Upper lobe of right lung (tissue), 1 donor: ENCODE results near the gene C14orf93. TPM values are rescaled to one million over a fixed set of nuclear protein-coding genes. Genes with fewer than 3 reads are reported as not detected.

ENCODE experiments used
- ATAC-seq: fragments of 200-7000 bp; cut with Tn5 transposase; one replicate; pipeline ENCODE4 v1.9.1; 2020; ENCODE audit warnings: mild to moderate bottlenecking, moderate library complexity
- DNase-seq: peaks from one replicate; pipeline ENCODE4 v3.0.0-alpha.2; 2020
- H3K27ac ChIP-seq: fragments of 200-600 bp; one replicate; pipeline ENCODE4 v1.8.0; 2022
- H3K27me3 ChIP-seq: fragments of 200-600 bp; one replicate; pipeline ENCODE4 v1.8.0; 2022; ENCODE audit warnings: mild to moderate bottlenecking
- H3K36me3 ChIP-seq: fragments of 200-600 bp; one replicate; pipeline ENCODE4 v1.8.0; 2022
- H3K4me1 ChIP-seq: fragments of 200-600 bp; one replicate; pipeline ENCODE4 v1.8.0; 2022
- H3K4me3 ChIP-seq: fragments of 200-600 bp; one replicate; pipeline ENCODE4 v1.8.0; 2022; ENCODE audit warnings: mild to moderate bottlenecking
- H3K9me3 ChIP-seq: fragments of 200-600 bp; one replicate; pipeline ENCODE4 v1.8.0; 2022
- intact Hi-C: fragments of 100-400 bp; cut with DNase I; formaldehyde crosslinking; loops from one replicate; pipeline ENCODE4 v1.11.0; 2022
- total RNA-seq: library from RNA; stranded (reverse); fragmentation: NEBNext Ultra II Directional; extraction: Animal tissue kit (Norgen Biotek cat#: 25700); gene quantifications from one replicate; pipeline ENCODE4 v1.2.1, GENCODE V29; 2021
- TF ChIP-seq, protein P1 (sequence below): fragments of 200-600 bp; IDR thresholded peaks from one replicate; pipeline ENCODE4 v1.8.0; 2022; ENCODE audit warnings: antibody characterized with exemption
- donor health status: DM: no; HTN: yes; CAD: no; lungs with severe emphysema.

Gene C14orf93
- total RNA-seq, 1 donor from 2014 or later: 8.4 TPM

- H3K9me3 ChIP-seq: no peaks in the 10 kb centered on the region
- no peak for ATAC-seq
- peaks cover 40% of the 10 kb centered on the region for H3K4me1 ChIP-seq
- H3K27ac ChIP-seq: peak overlapping the region; percentile 78
- DNase-seq: peak; percentile 73
- TF ChIP-seq, protein P1, sequence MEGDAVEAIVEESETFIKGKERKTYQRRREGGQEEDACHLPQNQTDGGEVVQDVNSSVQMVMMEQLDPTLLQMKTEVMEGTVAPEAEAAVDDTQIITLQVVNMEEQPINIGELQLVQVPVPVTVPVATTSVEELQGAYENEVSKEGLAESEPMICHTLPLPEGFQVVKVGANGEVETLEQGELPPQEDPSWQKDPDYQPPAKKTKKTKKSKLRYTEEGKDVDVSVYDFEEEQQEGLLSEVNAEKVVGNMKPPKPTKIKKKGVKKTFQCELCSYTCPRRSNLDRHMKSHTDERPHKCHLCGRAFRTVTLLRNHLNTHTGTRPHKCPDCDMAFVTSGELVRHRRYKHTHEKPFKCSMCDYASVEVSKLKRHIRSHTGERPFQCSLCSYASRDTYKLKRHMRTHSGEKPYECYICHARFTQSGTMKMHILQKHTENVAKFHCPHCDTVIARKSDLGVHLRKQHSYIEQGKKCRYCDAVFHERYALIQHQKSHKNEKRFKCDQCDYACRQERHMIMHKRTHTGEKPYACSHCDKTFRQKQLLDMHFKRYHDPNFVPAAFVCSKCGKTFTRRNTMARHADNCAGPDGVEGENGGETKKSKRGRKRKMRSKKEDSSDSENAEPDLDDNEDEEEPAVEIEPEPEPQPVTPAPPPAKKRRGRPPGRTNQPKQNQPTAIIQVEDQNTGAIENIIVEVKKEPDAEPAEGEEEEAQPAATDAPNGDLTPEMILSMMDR: no peak
- peak overlapping the region; percentile 83 for H3K4me3 ChIP-seq
- H3K36me3 ChIP-seq: no peaks in the 10 kb centered on the region
- H3K27me3 ChIP-seq: peaks cover 9% of the 10 kb centered on the region
- intact Hi-C loops: no loop called here
Observed at GRCh38 chr14:22981090-22981875, 28.7 kb downstream of the C14orf93 start.

DNA sequence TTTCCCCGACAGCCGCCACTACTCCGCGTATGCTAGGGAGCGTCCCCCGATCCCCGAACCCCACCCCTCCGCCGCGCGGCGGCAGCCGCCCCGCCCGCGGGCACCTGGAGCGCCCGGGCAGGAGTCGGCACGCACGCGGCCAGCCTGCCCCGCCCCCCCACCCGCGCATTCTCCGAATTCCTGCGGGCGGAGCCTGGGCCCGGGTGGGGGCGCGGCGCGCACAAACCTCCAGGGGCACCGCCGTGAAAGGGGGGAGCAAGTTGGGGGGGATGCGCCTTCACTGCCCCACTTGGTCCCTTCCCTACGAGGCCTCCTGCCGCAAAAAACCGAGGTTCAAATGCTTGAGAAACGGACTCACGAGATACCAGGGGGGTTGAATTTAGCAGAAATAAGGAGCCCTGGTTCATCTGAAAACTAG is 29.3 kb downstream of the C14orf93 start:
- Histone ChIP-seq H3K4me1 (peaks cover 41% of the 10 kb centered on the region), H3K4me3 (peak overlapping the region; percentile 83), H3K9me3 (no peaks in the 10 kb centered on the region), H3K27ac (peak overlapping the region; percentile 78), H3K36me3 (no peaks in the 10 kb centered on the region), H3K27me3 (peaks cover 9% of the 10 kb centered on the region)
- intact Hi-C loops: no loop called here
- TF ChIP-seq, protein P1: no peak
- peak; percentile 82 for DNase-seq
- peak; percentile 52 for ATAC-seq

DNA sequence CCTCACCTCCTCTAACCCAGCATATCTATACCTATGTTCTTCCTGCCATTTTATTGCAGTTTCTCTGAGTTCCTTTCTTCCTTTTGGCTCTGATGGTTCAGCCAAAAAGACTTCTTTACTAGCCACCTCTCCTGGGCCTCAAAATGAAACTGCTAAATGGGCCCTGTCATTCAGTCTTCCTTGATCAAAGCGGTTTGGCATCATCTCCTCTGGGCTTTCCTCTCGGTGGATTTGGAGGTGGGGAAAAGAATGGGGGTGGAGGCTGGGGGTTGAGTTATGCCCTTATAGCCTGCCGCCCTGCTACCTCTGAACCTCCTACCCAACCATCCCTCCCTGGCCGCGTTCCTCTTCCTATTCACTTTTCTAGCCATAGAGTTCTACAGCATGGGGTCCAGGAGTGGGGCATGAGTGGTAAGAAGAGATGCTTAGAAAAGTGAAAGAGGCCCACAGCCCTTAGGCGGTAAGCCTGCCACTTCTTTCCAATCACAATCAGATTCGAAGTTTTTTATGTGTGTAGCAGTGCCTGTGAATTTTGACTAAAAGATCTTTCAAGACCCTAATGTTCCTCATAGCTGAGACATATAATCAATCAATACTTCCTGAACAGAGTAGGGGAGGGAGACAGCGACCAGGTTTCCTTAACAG is 30.1 kb downstream of the C14orf93 start:
- no peak for DNase-seq
- peak overlapping the region; percentile 83 for H3K4me3 ChIP-seq
- no peaks in the 10 kb centered on the region for H3K36me3 ChIP-seq
- no peak for ATAC-seq
- TF ChIP-seq, protein P1: no peak
- no peaks in the 10 kb centered on the region for H3K9me3 ChIP-seq
- H3K27me3 ChIP-seq: peaks cover 9% of the 10 kb centered on the region
- H3K27ac ChIP-seq: peak overlapping the region; percentile 78
- intact Hi-C loops: no loop called here
- H3K4me1 ChIP-seq: peaks cover 42% of the 10 kb centered on the region

- TF ChIP-seq, protein P1: no peak
- Histone ChIP-seq H3K27ac (peak overlapping the region; percentile 78), H3K4me3 (peak overlapping the region; percentile 83), H3K36me3 (peaks cover 7% of the 10 kb centered on the region), H3K4me1 (peaks cover 46% of the 10 kb centered on the region), H3K9me3 (no peaks in the 10 kb centered on the region), H3K27me3 (peaks cover 9% of the 10 kb centered on the region)
- intact Hi-C loops: no loop called here
- no peak for ATAC-seq
- DNase-seq: no peak
Observed at GRCh38 chr14:22978981-22979671, 30.8 kb downstream of the C14orf93 start.

DNA sequence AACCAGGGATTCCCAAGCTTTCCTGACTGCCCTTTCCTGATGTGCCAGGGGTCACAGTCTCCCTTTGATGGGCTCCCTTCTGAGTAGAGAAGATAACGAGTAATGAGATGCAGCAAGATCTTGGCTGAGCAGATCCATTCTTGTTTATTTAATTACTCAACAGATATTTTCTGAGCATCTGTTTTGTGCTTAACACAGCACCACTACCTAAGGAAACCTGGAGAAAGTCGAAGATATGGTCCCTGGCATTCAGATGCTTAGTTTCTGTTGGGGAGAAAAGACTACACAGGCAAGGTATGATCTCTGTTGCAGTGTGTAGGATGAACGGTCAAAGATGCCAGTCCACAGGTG is 31.5 kb downstream of the C14orf93 start:
- H3K4me3 ChIP-seq: no peak overlapping the region
- peaks cover 46% of the 10 kb centered on the region for H3K4me1 ChIP-seq

More for the DNA sequence above, 31.5 kb downstream of the C14orf93 start:
- TF ChIP-seq, protein P1: no peak
- Histone ChIP-seq H3K36me3 (peaks cover 7% of the 10 kb centered on the region), H3K27me3 (peaks cover 9% of the 10 kb centered on the region), H3K27ac (peak overlapping the region; percentile 78), H3K9me3 (no peaks in the 10 kb centered on the region)
- no peak for DNase-seq
- ATAC-seq: no peak
- intact Hi-C loops: no loop called here
